NCI-H2107 treated with DMSO at 0.1 percent for 48 hours (cell line): ENCODE data around the gene CLCA4.
"Not testable (repeated sequence)": the region's sequence is repeated elsewhere in the genome, so short reads cannot be mapped to it uniquely, and the experiment has no call there.

Experiments
- DNase-seq: peaks from one replicate; lab custom pipeline; 2025; ENCODE audit not compliant: unreplicated experiment; lab: John Stamatoyannopoulos, UW

Gene CLCA4

GRCh38 chr1:86596741-86597290 is 49.9 kb downstream of the CLCA4 start:
- DNase-seq: no peak

- DNase-seq: not testable (repeated sequence)
Measured at GRCh38 chr1:86606080-86606479, 59.2 kb downstream of the CLCA4 start.

GRCh38 chr1:86616433-86616832 is 69.6 kb downstream of the CLCA4 start:
- no peak for DNase-seq

GRCh38 chr1:86616871-86617270 is 70.0 kb downstream of the CLCA4 start:
- DNase-seq: no peak

- DNase-seq: no peak
Measured at GRCh38 chr1:86618358-86618757, 71.5 kb downstream of the CLCA4 start.

- no peak for DNase-seq
Measured at GRCh38 chr1:86619313-86619712, 72.4 kb downstream of the CLCA4 start.

GRCh38 chr1:86621286-86621685 is 74.4 kb downstream of the CLCA4 start:
- DNase-seq: no peak
